Colonic mucosa (tissue), 4 donors: ENCODE measurements around the gene RAPGEF1. TPM values are rescaled to one million over a fixed set of nuclear protein-coding genes. Genes with fewer than 3 reads are reported as not detected.

Experiments used
- DNase-seq: peaks from one replicate; pipeline ENCODE4 v3.0.0-alpha.2; 2020
- H3K27ac ChIP-seq: fragments of 200-600 bp; one replicate; pipeline ENCODE4 v1.8.0; 2021
- H3K27me3 ChIP-seq: fragments of 200-600 bp; one replicate; pipeline ENCODE4 v1.8.0; 2021
- H3K36me3 ChIP-seq: fragments of 200-600 bp; one replicate; pipeline ENCODE4 v1.8.0; 2021
- H3K4me1 ChIP-seq: fragments of 200-600 bp; one replicate; pipeline ENCODE4 v1.8.0; 2021; ENCODE audit warnings: mild to moderate bottlenecking
- H3K4me3 ChIP-seq: fragments of 200-600 bp; one replicate; pipeline ENCODE4 v1.8.0; 2021
- H3K9ac ChIP-seq, 2 donors: one replicate each; pipeline ENCODE4 v1.7.0; 2013; ENCODE audit warnings: control low read depth in 2 of 2, low read depth in 2 of 2, low read length in 2 of 2
- H3K9me3 ChIP-seq: fragments of 200-600 bp; one replicate; pipeline ENCODE4 v1.8.0; 2021
- CTCF ChIP-seq: fragments of 200-600 bp; IDR thresholded peaks from one replicate; pipeline ENCODE4 v1.8.0; 2022; ENCODE audit warnings: antibody characterized with exemption, mild to moderate bottlenecking
- intact Hi-C: fragments of 100-400 bp; cut with DNase I; formaldehyde crosslinking; loops from one replicate; pipeline ENCODE4 v1.14.1; 2022
- total RNA-seq, 2 donors: library from RNA; stranded (reverse); fragmentation: NEBNext Ultra II Directional in 1 of 2; extraction: Animal tissue kit (Norgen Biotek cat#: 25700) in 1 of 2; gene quantifications; one replicate each; pipeline ENCODE4 v1.2.1, GENCODE V29; 2021
- donor health status: healthy.
- donor health status: DM: no; HTN: no; CAD: no.
- donor health status: DM: no; HTN: no; CAD: no.

Gene RAPGEF1
- total RNA-seq, 2 donors from 2014 or later = 47.2 to 58.6 TPM

- H3K4me1 ChIP-seq = peaks cover 24% of the 10 kb centered on the region
- no peak overlapping the region for H3K27ac ChIP-seq
- no peak overlapping the region for H3K4me3 ChIP-seq
- no peak for TF ChIP-seq CTCF
- H3K36me3 ChIP-seq = no peaks in the 10 kb centered on the region
- H3K9ac ChIP-seq = no peak overlapping the region
- intact Hi-C loops = no loop called here
- DNase-seq = no peak
- no peaks in the 10 kb centered on the region for H3K27me3 ChIP-seq
- H3K9me3 ChIP-seq = no peaks in the 10 kb centered on the region
Measured at GRCh38 chr9:131701789-131702337, 38.0 kb downstream of the RAPGEF1 start.

- intact Hi-C loops = no loop called here
- Histone ChIP-seq H3K36me3 (no peaks in the 10 kb centered on the region), H3K27ac (no peak overlapping the region)
Measured at GRCh38 chr9:131701436-131701781, 38.5 kb downstream of the RAPGEF1 start.

GRCh38 chr9:131700765-131701435, 39.0 kb downstream of the RAPGEF1 start:
- TF ChIP-seq CTCF = no peak
- Histone ChIP-seq H3K27me3 (no peaks in the 10 kb centered on the region), H3K36me3 (no peaks in the 10 kb centered on the region), H3K4me1 (peaks cover 24% of the 10 kb centered on the region), H3K27ac (no peak overlapping the region), H3K9ac (no peak overlapping the region), H3K4me3 (no peak overlapping the region), H3K9me3 (no peaks in the 10 kb centered on the region)
- intact Hi-C loops = no loop called here
- no peak for DNase-seq

More at GRCh38 chr9:131701436-131701781, 38.5 kb downstream of the RAPGEF1 start:
- no peak for TF ChIP-seq CTCF
- Histone ChIP-seq H3K9ac (no peak overlapping the region), H3K27me3 (no peaks in the 10 kb centered on the region), H3K4me1 (peaks cover 24% of the 10 kb centered on the region), H3K9me3 (no peaks in the 10 kb centered on the region), H3K4me3 (no peak overlapping the region)
- no peak for DNase-seq

- DNase-seq = no peak
- H3K4me1 ChIP-seq = peaks cover 17% of the 10 kb centered on the region
- no peak overlapping the region for H3K9ac ChIP-seq
- TF ChIP-seq CTCF = no peak
- no peaks in the 10 kb centered on the region for H3K27me3 ChIP-seq
- H3K9me3 ChIP-seq = no peaks in the 10 kb centered on the region
- H3K4me3 ChIP-seq = no peak overlapping the region
- no peaks in the 10 kb centered on the region for H3K36me3 ChIP-seq
- no peak overlapping the region for H3K27ac ChIP-seq
- intact Hi-C loops = no loop called here
Measured at GRCh38 chr9:131700076-131700475, 39.8 kb downstream of the RAPGEF1 start.

GRCh38 chr9:131698618-131698985, 41.3 kb downstream of the RAPGEF1 start:
- TF ChIP-seq CTCF = no peak
- no peak for DNase-seq
- Histone ChIP-seq H3K4me3 (no peak overlapping the region), H3K27me3 (no peaks in the 10 kb centered on the region), H3K27ac (no peak overlapping the region), H3K4me1 (peaks cover 2% of the 10 kb centered on the region), H3K9me3 (no peaks in the 10 kb centered on the region), H3K9ac (no peak overlapping the region), H3K36me3 (no peaks in the 10 kb centered on the region)
- intact Hi-C loops = no loop called here
